HG02938 (cell line): ENCODE data around the gene FASTKD1.
A peak's percentile ranks its signal among the peaks of the same experiment; 100 is the strongest.
"Not testable (repeated sequence)": the region's sequence is repeated elsewhere in the genome, so short reads cannot be mapped to it uniquely, and the experiment has no call there.

Experiments used
- ATAC-seq: cut with Tn5 transposase; IDR thresholded peaks from one replicate; pipeline ENCODE4 v1.9.1; 2021; ENCODE audit warnings: mild to moderate bottlenecking, moderate library complexity; ENCODE audit not compliant: unreplicated experiment

FASTKD1 gene

GRCh38 chr2:169573160-169573973, at the start of gene FASTKD1:
Gene FASTKD1, minus strand, starts transcription at chr2:169573865. Its CDS starts 1,836 bp downstream, at chr2:169572029.
- ATAC-seq, result peak; percentile 99

DNA sequence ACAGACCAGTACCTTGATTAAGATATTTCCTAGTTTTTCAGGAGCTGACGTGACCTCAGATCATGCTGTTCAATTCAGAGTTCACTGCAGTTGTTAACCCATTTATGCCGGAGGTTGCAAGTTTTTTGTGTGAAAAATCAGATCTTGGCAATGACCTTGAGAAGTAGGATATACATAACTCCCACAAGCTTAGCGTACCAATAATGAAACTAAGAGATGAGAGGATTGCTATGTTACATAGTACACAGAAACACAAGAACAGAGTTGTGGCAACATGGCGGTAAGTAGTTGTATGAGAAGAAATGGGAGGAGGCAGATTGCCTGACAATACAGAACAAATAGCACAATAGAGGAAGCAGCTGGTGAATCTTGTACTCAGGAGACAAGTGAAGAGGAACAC, 49.6 kb upstream of the FASTKD1 start:
- no peak for ATAC-seq

GRCh38 chr2:169620509-169620908, 46.8 kb upstream of the FASTKD1 start:
- no peak for ATAC-seq

DNA sequence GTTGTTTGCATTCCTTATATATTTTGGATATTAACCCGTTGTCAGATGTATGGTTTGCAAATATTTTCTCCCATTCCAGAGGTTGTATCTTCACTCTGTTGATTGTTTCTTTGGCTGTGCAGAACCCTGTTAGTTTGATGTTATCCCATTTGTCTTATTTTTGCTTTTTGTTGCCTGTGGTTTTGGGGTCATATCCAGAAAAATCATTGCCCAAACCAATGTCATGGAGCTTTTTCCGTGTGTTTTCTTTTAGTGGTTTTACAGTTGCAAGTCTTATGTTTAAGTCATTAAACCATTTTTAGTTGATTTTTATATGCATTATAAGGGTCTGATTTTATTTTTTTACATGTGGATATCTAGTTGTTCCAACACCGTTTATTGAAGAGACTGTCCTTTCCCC, 46.3 kb upstream of the FASTKD1 start:
- ATAC-seq, result no peak

- ATAC-seq, result not testable (repeated sequence)
Measured at GRCh38 chr2:169615982-169616381, 42.3 kb upstream of the FASTKD1 start.

DNA sequence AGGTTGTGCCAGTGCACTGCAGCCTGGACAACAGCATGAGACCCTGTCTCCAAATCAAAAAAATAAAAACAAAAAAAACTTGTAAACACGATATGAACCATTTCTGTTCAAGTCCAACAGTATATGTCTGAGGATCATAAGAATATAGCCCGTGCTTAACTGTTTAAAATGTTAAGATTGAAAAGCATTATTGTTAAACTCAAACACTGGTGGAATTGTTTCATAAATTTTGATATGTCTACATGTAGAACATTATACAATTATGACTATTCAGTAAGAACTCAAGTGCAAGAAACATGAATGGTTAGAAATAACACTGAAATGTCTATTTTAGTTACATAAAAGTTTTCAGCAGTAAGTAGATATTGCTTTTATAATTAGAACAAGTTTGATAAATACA, 40.2 kb upstream of the FASTKD1 start:
- ATAC-seq, result no peak

DNA sequence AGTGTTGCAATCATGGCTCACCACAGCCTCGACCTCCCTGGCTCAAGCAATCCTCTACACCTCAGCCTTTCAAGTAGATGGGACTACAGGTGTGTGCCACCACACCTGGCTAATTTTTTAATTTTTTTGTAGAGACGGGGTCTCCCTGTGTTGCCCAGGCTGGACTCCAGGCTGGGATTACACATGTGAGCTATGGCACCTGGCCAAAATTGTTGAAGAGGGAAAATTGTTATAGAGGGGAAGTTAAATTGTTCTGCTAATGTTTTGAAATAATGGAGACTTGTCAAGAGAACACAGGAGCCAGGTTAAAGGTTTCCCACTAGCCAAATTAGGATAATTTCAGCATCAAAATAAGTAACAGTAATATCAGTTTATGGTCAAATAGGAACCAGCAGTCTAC, 35.6 kb upstream of the FASTKD1 start:
- no peak for ATAC-seq

DNA sequence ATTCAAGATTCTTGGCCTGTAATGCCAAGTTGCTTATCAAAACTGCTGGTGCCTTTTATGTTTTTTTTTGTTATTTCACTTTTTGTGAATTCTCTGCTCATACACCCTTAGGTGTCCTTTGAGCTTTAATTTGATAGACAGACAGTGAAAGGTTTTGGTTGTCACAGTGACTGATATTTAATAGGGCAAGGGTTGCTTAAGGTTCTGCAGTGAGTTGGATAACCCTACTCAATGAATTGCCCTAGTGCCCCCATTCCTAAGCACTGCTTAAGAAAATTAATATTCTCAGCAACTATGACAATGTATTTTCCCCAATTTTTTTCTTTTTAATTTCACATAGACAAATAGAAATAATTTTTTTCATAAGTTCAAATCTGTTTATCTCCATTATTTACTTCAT, 25.9 kb upstream of the FASTKD1 start:
- no peak for ATAC-seq

- ATAC-seq, result no peak
Measured at GRCh38 chr2:169598982-169599381, 25.3 kb upstream of the FASTKD1 start.

GRCh38 chr2:169596546-169596945, 22.9 kb upstream of the FASTKD1 start:
- ATAC-seq, result not testable (repeated sequence)

GRCh38 chr2:169590804-169591203, 17.1 kb upstream of the FASTKD1 start:
- no peak for ATAC-seq

GRCh38 chr2:169585673-169586072, 12.0 kb upstream of the FASTKD1 start:
- ATAC-seq, result no peak

GRCh38 chr2:169584005-169584877, 10.6 kb upstream of the FASTKD1 start, which contains the start of gene PPIG:
Gene PPIG, plus strand, starts transcription at chr2:169584351. Its CDS starts 19,691 bp downstream, at chr2:169604042.
- ATAC-seq, result peak; percentile 88

GRCh38 chr2:169583518-169583917, 9.9 kb upstream of the FASTKD1 start:
- ATAC-seq, result no peak

- ATAC-seq, result not testable (repeated sequence)
Measured at GRCh38 chr2:169582552-169583266, 9.0 kb upstream of the FASTKD1 start.

DNA sequence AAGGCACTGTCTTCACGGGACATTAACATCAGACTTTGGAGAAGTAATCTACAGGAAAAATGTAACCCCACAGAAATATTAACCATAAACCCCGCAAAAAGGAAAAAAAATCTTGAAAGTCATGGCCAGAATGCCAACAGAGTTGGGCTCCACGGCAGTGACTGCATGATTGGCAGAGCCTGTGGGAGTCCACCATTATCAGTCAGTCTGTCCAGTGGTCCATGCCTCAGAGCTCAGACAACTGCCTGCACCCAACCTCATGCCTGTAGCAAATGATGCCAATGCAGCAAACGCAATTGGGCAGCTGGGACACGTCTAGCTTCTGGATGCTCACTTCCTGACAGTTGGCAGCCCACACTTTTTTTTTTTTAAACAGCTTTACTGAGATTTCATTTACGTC, 5.4 kb upstream of the FASTKD1 start:
- ATAC-seq, result no peak

DNA sequence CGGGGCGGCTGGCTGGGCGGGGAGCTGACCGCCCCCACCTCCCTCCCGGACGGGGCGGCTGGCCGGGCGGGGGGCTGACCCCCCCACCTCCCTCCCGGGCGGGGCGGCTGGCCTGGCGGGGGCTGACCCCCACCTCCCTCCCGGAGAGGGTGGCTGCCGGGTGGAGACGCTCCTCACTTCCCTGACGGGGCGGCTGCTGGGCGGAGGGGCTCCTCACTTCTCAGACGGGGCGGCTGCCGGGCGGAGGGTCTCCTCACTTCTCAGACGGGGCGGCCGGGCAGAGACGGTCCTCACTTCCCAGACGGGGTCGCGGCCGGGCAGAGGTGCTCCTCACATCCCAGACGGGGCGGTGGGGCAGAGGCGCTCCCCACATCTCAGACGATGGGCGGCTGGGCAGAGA, 1.6 kb upstream of the FASTKD1 start:
- ATAC-seq, result not testable (repeated sequence)

GRCh38 chr2:169574539-169574938, 874 bp upstream of the FASTKD1 start:
- ATAC-seq, result not testable (repeated sequence)

GRCh38 chr2:169573974-169574299, 272 bp upstream of the FASTKD1 start:
- ATAC-seq, result no peak

GRCh38 chr2:169572821-169573159, 875 bp downstream of the FASTKD1 start:
- no peak for ATAC-seq

GRCh38 chr2:169572189-169572588, 1.5 kb downstream of the FASTKD1 start:
- no peak for ATAC-seq
